Activated T-cell treated with anti-CD3 and anti-CD28 coated beads for 4 hours (primary cell): Measurements from ENCODE around the gene TMEM220.
"Not testable (repeated sequence)": the region's sequence is repeated elsewhere in the genome, so short reads cannot be mapped to it uniquely, and the experiment has no call there.

Source experiments
- DNase-seq: peaks from one replicate; pipeline ENCODE4 v3.0.0-alpha.2; 2020

TMEM220 gene

DNA sequence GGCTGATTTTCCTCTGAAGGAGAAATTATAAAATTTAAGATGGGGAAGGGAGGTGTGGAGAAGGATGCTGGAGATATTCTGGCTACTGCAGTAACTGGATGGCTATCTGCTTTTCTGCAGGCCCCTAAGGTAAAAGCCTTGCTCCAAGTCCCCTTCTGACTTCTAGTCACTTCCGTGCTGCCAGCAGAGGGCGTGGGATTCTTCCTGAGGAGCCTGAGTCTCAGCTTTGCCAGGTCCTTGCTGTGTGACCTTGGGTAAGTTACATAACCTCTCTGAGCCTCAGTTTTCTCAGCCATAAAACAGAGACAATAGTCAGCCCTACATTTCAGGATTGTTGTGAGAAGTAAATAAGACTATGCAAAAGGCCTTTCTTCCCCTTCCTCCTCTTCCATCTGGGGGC is 24.3 kb upstream of the TMEM220 start:
- no peak for DNase-seq

GRCh38 chr17:10752696-10753095 is 22.9 kb upstream of the TMEM220 start:
- DNase-seq = no peak

GRCh38 chr17:10751563-10751962 is 21.7 kb upstream of the TMEM220 start:
- DNase-seq = no peak

- no peak for DNase-seq
Measured at GRCh38 chr17:10750210-10750609, 20.4 kb upstream of the TMEM220 start.

DNA sequence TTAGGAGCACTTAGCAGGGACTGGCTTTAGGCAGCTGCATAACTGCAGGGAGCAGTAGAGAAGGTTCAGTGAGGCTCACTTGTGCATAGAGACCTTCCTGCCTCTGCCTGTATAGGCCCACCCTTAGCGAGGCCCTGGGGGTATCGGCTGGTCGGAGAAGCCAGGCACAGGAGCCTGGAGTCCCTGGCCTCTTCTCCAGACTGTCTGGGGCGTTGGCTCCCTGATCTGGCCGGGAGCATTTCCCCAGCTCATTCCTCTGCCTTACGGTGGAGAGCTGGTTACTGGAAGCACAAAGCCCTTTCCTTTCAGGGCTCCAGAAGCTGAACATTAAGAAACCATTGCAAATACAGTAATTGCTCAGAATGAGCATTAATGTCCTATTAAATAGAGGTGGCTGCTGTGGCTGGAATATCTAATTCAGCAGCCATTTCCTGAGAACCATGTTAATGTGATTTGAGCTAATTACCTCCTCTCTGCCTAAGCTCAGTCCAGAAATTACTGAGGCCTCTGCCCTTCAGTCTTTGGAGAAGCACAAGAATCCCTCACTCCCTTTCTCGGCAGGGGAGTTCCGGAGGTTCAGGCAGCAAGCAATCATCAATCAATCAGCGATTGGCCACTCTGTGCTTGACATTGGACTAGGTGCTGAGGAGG is 18.8 kb upstream of the TMEM220 start:
- DNase-seq = no peak

- DNase-seq = no peak
Measured at GRCh38 chr17:10745231-10745630, 15.4 kb upstream of the TMEM220 start.

DNA sequence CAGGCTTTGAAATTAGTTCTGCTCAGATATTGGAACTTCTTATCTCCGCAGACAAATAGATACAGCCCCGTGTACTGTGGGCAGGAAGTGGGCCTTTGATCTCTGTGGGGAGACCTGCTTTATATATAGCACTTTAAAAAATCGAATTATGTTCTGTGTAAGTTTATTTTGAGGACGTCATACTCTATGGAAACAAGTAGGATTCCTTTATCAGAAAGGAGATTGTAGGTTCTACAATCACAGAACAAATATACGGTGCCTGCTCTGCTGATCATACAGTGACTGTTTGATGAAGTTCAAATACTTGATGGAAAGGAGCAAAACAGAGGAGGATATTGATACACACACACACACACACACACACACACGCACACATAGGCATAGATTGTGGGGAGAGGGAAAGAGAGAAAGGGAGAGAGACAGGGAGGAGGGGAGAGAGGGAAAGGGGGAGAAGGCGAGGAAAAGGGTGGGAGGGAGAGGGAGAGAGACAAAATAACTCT is 14.7 kb upstream of the TMEM220 start:
- DNase-seq = no peak

DNA sequence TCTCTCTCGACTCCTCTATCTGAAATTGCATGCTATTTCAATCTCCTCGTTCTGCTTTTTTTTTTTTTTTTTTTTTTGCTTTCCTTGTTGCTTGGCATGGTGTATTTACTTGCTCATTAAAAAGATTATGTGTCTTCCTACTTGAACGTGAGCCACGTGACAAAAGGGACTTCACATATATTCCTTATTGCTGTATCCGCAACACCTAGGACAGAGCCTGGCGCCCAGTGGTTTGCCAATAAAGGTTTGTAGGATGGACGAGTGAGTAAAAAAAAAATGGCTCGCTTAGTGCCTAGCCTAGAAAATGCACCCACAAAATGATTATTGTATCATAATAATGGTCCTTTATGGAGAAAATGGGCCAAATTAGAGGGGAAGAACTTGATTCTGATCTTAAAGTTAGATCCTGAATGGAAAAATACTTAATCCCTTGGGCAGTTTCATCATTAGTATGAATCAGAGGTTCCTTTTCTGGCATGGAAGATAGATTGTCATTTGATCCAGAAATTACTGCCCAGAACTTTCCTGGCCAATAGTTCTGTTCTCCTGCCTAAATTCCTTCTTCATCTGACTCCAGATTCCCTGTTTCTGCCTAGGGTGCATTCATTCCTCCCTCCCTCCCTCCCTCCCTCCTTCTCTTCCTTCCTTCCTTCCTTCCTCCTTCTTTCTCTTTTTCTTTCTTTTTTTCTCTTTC is 13.6 kb upstream of the TMEM220 start:
- no peak for DNase-seq

GRCh38 chr17:10742431-10742830 is 12.6 kb upstream of the TMEM220 start:
- DNase-seq = no peak

DNA sequence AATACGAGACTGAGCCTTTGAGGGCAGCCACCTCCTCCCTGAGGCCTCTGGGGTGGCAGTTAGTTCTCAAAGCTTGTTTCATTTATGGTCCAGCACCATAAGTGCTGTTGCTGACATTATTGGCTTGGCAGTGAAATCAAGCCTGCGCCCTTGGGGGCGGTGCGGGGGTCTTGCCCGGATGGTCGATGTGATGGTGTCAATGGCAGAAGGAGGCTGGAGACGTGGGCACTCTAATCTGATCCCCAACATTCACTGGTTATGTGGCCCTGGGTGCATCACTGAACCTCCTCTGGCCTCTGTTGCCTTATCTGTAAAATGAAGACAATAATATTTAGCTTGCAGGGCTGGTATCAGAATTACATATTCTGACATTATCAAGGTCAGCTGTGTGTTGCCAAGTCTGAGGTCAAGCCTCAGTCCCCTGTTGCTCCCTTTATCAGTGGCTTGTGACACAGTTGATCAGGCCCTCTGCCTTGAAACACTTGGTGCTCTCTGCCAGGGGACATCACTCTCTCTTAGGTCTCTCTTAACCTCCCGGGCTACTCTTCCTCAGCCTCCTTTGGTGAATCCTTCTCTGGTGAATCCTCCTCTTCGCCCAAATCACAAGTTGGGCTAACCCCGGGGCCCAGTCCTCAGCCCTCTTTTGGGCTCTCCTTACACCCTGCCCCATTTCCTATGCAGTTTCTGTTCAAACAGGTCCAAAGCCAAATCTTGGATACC is 11.8 kb upstream of the TMEM220 start:
- no peak for DNase-seq

- no peak for DNase-seq
Measured at GRCh38 chr17:10739386-10739785, 9.6 kb upstream of the TMEM220 start.

GRCh38 chr17:10738521-10739258 is 8.9 kb upstream of the TMEM220 start:
- no peak for DNase-seq

DNA sequence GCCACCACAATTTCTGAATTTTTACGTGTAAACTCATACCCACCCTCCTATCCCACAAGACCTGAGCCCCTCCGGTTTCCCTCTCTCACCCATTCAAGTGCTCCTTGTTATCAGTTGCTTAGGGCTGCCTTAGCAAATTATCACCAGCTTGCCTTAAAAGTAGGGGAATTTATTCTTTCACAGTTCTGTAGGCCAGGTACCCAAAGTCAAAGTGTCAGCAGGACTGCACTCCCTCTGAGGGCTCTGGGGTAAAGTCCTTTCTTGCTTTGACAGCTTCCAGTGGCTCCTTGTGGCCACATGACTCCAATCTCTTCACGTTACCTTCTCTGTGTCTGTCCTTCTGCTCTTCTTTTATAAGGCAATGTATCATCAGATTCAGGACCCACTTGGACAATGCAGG is 7.9 kb upstream of the TMEM220 start:
- no peak for DNase-seq

DNA sequence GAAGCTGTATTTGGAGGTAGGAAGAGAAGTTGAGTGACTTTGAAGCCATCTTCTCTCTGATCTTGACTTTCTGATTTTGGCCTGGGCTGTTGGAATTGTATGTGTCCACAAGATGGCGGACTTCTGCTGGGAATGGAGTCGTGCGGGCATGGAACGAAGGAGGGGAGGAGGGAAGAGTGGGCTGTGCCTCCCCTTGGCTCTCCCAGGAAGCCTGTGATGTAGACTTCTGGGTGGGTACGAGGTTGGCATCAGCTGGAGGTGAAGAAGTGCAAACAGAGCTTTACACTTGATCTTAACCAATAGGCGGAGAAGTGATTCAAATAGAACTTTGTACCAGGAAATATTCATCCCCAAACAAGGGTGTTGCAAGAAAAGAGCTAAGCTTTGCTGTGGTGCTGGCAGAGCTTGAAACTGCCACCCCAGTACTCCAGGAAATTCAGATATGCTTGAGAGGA is 7.4 kb upstream of the TMEM220 start:
- DNase-seq = no peak

- DNase-seq = no peak
Measured at GRCh38 chr17:10735821-10736220, 6.0 kb upstream of the TMEM220 start.

DNA sequence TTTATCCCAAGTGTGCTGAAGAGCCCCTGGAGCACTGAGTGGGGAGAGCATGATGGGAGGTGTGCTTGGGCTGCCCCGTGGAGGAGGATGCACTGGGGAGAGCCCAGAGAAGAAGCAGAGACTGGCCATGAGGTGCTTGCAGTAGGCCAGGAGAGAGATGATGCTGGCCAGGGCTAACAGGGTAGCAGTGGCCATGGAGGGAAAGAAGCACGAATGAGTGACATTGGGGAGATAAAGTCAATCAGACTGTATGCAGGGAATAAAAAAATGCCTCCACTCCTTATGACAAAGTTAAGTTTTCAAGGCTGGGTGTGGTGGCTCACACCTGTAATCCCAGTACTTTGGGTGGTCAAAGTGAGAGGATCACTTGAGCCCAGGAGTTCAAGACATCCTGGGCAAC is 5.4 kb upstream of the TMEM220 start:
- no peak for DNase-seq

- no peak for DNase-seq
Measured at GRCh38 chr17:10733666-10734065, 3.8 kb upstream of the TMEM220 start.

DNA sequence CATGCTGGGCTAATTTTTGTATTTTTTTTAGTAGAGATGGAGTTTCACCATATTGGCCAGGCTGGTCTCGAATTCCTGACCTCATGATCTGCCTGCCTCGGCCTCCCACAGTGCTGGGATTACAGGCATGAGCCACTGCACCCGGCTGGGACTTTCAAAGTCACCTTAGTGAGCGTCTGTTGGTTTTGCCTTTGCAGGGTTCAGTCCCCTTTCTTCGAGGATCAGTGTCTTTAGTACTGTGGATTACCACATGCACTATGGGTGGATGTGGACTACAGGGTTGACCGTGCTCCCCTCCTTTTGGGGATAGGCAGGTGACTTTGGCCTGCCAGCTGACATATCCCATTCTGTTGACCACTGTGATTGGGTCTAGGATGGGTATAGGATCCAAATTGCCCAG is 2.3 kb upstream of the TMEM220 start:
- DNase-seq = not testable (repeated sequence)

GRCh38 chr17:10731408-10731879 is 1.6 kb upstream of the TMEM220 start:
- no peak for DNase-seq

DNA sequence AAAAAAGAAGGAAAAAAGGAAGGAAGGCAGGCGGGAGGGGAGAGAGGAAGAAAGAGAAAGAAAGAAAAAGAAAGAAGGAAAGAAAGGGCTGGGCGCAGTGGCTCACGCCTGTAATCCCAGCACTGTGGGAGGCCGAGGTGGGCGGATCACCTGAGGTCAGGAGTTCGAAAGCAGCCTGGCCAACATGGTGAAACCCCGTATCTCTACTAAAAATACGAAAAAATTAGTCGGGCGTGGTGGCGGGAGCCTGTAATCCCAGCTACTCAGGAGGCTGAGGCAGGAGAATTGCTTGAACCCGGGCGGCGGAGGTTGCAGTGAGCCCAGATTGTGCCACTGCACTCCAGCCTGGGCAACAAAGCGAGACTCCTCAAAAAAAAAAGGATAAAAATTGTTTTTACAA is 424 bp upstream of the TMEM220 start:
- not testable (repeated sequence) for DNase-seq

DNA sequence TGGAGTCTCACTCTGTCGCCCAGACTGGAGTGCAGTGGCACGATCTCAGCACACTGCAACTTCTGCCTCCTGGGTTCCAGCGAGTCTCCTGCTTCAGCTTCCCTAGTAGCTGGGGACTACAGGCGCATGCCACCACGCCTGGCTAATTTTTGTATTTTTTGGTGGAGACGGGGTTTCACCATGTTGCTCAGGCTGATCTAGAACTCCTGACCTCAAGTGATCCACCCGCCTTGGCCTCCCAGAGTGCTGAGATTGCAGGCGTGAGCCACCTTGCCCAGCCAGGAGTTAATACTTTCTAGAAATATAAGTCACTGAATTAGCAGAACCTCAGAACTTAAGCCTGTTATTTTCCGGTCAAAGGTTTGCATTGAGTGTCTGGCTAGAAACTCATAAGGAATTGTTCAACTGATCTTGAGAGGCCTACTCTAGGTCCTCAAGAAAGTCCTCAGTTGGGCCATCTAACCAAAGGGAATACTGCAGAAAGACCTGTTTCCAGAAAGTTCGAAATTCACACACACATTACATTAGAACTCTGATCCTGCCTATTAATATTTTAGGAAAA is 1.4 kb downstream of the TMEM220 start:
- no peak for DNase-seq

DNA sequence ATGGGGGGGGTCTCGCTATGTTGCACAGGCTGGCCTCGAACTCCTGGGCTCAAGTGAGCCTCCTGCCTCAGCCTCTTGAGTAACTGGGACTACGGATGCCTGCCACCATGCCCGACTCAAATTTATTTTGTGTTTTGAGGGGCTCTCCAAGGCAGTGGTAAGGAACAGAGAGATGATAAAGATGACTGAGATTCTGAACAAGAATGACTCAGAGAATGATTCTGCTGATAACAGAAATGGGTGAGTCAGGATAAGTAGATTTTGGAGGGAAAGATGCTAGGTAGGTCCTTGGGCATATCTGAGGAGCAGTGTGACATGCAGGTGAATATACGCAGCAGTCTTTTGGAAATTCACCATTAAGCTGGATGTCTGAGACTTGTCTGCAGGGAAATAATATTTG is 2.6 kb downstream of the TMEM220 start:
- DNase-seq = no peak

- DNase-seq = no peak
Measured at GRCh38 chr17:10726196-10726595, 3.6 kb downstream of the TMEM220 start.
